Measurements from ENCODE around the gene DCC.

DCC gene

GRCh38 chr18:53385889-53386288, 1045.9 kb downstream of the DCC start:
- Mint-ChIP-seq H3K4me1 (no peaks in the 10 kb centered on the region), H3K9me3 (no peaks in the 10 kb centered on the region), H3K27ac (no peak overlapping the region), H3K36me3 (no peaks in the 10 kb centered on the region), H3K4me3 (no peak overlapping the region), H3K27me3 (no peaks in the 10 kb centered on the region)
- no peak for ATAC-seq (replicated peaks)
- no peak for DNase-seq

DNA sequence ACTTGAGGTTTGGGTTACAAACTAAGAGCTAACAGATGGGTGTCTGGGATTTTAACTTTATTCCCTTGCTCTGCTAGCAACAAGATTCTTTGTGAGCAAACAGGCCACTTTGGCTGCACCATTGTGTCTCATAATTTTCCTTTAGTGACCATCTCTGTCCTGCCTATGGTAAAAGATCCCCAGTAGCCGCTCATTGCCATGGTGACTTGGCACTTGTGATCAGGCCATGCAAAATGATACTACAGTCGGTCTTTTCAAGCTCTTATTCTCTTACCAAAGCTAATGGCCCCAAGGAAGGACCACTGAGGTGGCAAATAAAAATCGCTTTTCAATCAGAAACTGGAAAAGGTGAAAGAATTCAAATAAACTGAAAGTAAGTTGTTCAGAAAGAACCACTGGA, 1047.6 kb downstream of the DCC start:
- Mint-ChIP-seq H3K4me1 (no peaks in the 10 kb centered on the region), H3K4me3 (no peak overlapping the region), H3K27me3 (no peaks in the 10 kb centered on the region), H3K9me3 (no peaks in the 10 kb centered on the region), H3K27ac (no peak overlapping the region), H3K36me3 (no peaks in the 10 kb centered on the region)
- no peak for ATAC-seq (replicated peaks)
- DNase-seq = no peak

DNA sequence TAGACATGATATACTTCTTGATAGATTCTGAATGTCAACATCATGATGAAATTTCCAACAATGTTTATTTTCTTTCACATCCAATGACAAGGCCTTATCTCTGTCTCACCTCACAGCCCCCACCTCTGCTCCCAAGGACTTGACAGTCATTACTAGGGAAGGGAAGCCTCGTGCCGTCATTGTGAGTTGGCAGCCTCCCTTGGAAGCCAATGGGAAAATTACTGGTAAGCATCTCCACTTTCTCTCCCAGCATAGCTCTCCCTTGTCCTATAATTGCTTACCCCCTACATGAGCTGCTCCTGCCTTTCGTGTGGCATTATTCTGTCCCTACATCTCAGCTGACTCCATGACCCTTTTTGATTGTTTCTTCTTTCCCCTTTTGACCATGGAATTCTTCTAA, 1062.7 kb downstream of the DCC start:
- Mint-ChIP-seq H3K27me3 (no peaks in the 10 kb centered on the region), H3K4me3 (no peak overlapping the region), H3K36me3 (no peaks in the 10 kb centered on the region), H3K27ac (no peak overlapping the region), H3K9me3 (no peaks in the 10 kb centered on the region), H3K4me1 (no peaks in the 10 kb centered on the region)
- DNase-seq (no peak), ATAC-seq (replicated peaks) (no peak)

DNA sequence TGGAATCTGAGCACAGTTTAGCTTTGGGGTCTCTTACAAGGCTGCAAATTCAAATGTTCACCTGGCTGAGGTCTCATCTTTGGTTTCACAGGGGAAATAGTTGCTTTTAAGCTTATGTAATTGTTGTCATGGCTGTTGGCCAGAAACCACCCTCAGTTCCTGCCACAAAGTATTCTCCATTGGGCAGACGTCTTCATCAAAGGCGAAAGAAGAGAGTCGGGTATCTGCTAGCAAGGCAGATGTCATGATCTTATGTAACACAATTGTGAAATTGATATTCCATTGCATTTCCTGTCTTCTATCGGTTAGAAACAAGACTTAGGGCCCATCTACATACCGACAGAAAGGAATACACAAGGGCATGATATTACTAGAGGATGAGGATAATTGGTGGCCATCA, 1068.3 kb downstream of the DCC start:
- ATAC-seq (replicated peaks) = no peak
- Mint-ChIP-seq H3K4me1 (no peaks in the 10 kb centered on the region), H3K27me3 (no peaks in the 10 kb centered on the region), H3K27ac (no peak overlapping the region), H3K4me3 (no peak overlapping the region), H3K36me3 (no peaks in the 10 kb centered on the region), H3K9me3 (no peaks in the 10 kb centered on the region)
- DNase-seq = no peak

DNA sequence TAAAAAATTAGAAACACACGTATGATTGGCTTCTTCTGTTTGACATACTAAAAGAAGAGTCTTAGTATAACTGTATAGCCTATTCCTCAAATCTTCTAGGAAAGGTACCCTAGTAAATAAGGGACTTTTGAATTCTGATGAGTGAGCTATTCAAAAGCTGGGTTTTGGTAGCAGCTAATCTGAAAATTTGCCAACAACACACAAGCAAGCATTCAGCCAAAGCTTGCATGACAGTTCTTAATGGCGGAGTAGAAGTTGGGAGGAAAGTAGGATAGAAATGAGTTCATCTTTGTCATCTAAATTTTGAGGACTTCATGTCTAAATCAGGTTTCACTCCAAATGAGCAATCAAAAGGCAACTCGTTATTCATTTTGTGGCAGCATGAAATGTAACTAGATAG, 1071.5 kb downstream of the DCC start:
- Mint-ChIP-seq H3K9me3 (peaks cover 0 to 3% of the 10 kb centered on the region in 2 donors), H3K4me3 (no peak overlapping the region), H3K36me3 (no peaks in the 10 kb centered on the region), H3K27me3 (no peaks in the 10 kb centered on the region), H3K4me1 (no peaks in the 10 kb centered on the region), H3K27ac (no peak overlapping the region)
- DNase-seq (no peak), ATAC-seq (replicated peaks) (no peak)

- Mint-ChIP-seq H3K36me3 (no peaks in the 10 kb centered on the region), H3K4me3 (no peak overlapping the region), H3K4me1 (no peaks in the 10 kb centered on the region), H3K27me3 (no peaks in the 10 kb centered on the region), H3K27ac (no peak overlapping the region), H3K9me3 (peaks cover 0 to 3% of the 10 kb centered on the region in 2 donors)
- ATAC-seq (replicated peaks) (no peak), DNase-seq (no peak)
Observed at GRCh38 chr18:53417003-53417402, 1077.0 kb downstream of the DCC start.

- Mint-ChIP-seq H3K4me3 (no peak overlapping the region), H3K27me3 (no peaks in the 10 kb centered on the region), H3K36me3 (no peaks in the 10 kb centered on the region), H3K27ac (no peak overlapping the region), H3K4me1 (no peaks in the 10 kb centered on the region), H3K9me3 (no peaks in the 10 kb centered on the region)
- no peak for DNase-seq
- no peak for ATAC-seq (replicated peaks)
Observed at GRCh38 chr18:53421869-53422268, 1081.9 kb downstream of the DCC start.

GRCh38 chr18:53422896-53423295, 1082.9 kb downstream of the DCC start:
- no peak overlapping the region for H3K4me3 Mint-ChIP-seq
- no peak overlapping the region for H3K27ac Mint-ChIP-seq
- DNase-seq = no peak
- H3K9me3 Mint-ChIP-seq = no peaks in the 10 kb centered on the region
- ATAC-seq (replicated peaks) = no peak
- no peaks in the 10 kb centered on the region for H3K36me3 Mint-ChIP-seq
- no peaks in the 10 kb centered on the region for H3K4me1 Mint-ChIP-seq
- no peaks in the 10 kb centered on the region for H3K27me3 Mint-ChIP-seq

- Mint-ChIP-seq H3K27me3 (no peaks in the 10 kb centered on the region), H3K36me3 (no peaks in the 10 kb centered on the region), H3K9me3 (no peaks in the 10 kb centered on the region), H3K4me3 (no peak overlapping the region), H3K27ac (no peak overlapping the region), H3K4me1 (no peaks in the 10 kb centered on the region)
- ATAC-seq (replicated peaks) = no peak
- DNase-seq = no peak
Observed at GRCh38 chr18:53426666-53427184, 1086.7 kb downstream of the DCC start.

DNA sequence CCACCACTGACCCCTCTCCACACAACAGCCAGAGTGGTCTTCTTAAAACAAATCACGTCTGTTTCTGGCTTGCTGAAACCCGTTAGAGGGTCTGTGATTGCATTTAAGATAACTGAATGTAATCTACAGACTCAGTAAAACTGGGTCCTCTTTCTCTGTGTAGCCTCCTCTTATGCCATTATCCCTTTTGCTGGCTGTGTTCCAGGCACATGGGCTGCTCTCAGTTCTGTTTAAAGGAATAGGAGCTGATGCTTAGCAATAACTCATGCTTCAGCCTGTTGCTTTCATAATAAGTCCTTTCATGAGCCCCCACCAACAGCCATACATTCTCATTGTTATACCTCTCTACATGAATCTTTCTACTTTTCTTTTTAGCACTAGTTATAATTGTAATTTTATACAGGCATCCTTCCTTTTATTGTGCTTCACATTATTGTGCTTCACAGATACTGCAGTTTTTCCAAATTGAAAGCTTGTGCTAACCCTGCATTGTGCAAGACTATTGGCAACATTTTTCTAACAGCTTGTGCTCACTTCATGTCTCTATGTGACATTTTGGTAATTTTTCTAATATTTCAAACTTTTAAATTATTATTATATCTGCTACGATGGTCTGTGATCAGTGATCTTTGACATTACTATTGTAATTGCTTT, 1101.9 kb downstream of the DCC start:
- Mint-ChIP-seq H3K27me3 (no peaks in the 10 kb centered on the region), H3K9me3 (peaks cover 0 to 2% of the 10 kb centered on the region in 2 donors), H3K27ac (no peak overlapping the region), H3K36me3 (no peaks in the 10 kb centered on the region), H3K4me3 (no peak overlapping the region), H3K4me1 (no peaks in the 10 kb centered on the region)
- no peak for ATAC-seq (replicated peaks)
- no peak for DNase-seq

DNA sequence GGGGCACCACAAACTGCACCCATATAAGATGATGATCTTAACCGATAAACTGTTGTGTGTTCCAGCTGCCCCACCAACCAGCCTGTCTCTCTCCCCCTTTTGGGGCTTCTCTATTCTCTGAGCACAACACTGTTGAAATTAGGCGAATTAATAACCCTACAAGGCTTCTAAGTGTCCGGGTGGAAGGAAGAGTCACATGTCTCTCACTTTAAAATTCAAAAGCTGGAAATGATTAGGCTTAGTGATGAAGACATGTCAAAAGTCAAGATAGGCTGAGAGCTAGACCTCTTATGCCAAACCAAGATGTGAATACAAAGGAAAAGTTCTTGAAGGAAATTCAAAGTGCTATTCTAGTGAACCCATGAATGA, 1102.4 kb downstream of the DCC start:
- Mint-ChIP-seq H3K9me3 (peaks cover 0 to 2% of the 10 kb centered on the region in 2 donors), H3K27me3 (no peaks in the 10 kb centered on the region)

GRCh38 chr18:53443336-53443735, 1103.3 kb downstream of the DCC start:
- Mint-ChIP-seq H3K27me3 (no peaks in the 10 kb centered on the region), H3K9me3 (peaks cover 0 to 2% of the 10 kb centered on the region in 2 donors)

More for the DNA sequence above, 1102.4 kb downstream of the DCC start:
- Mint-ChIP-seq H3K4me1 (no peaks in the 10 kb centered on the region), H3K36me3 (no peaks in the 10 kb centered on the region), H3K27ac (no peak overlapping the region), H3K4me3 (no peak overlapping the region)
- no peak for ATAC-seq (replicated peaks)
- DNase-seq = no peak

GRCh38 chr18:53443831-53444230, 1103.8 kb downstream of the DCC start:
- Mint-ChIP-seq H3K27ac (no peak overlapping the region), H3K36me3 (no peaks in the 10 kb centered on the region), H3K4me1 (no peaks in the 10 kb centered on the region), H3K27me3 (no peaks in the 10 kb centered on the region), H3K4me3 (no peak overlapping the region), H3K9me3 (peaks cover 0 to 2% of the 10 kb centered on the region in 2 donors)
- DNase-seq (no peak), ATAC-seq (replicated peaks) (no peak)

More at GRCh38 chr18:53443336-53443735, 1103.3 kb downstream of the DCC start:
- Mint-ChIP-seq H3K36me3 (no peaks in the 10 kb centered on the region), H3K27ac (no peak overlapping the region), H3K4me1 (no peaks in the 10 kb centered on the region), H3K4me3 (no peak overlapping the region)
- ATAC-seq (replicated peaks) (no peak), DNase-seq (no peak)

- H3K4me1 Mint-ChIP-seq = no peaks in the 10 kb centered on the region
- H3K36me3 Mint-ChIP-seq = no peaks in the 10 kb centered on the region
- DNase-seq (no peak), ATAC-seq (replicated peaks) (no peak)
- H3K9me3 Mint-ChIP-seq = peaks cover 0 to 2% of the 10 kb centered on the region in 2 donors
- no peak overlapping the region for H3K27ac Mint-ChIP-seq
- H3K27me3 Mint-ChIP-seq = no peaks in the 10 kb centered on the region
- H3K4me3 Mint-ChIP-seq = no peak overlapping the region
Observed at GRCh38 chr18:53451902-53452301, 1111.9 kb downstream of the DCC start.

- Mint-ChIP-seq H3K36me3 (no peaks in the 10 kb centered on the region), H3K4me3 (no peak overlapping the region), H3K27ac (no peak overlapping the region), H3K27me3 (no peaks in the 10 kb centered on the region), H3K9me3 (no peaks in the 10 kb centered on the region), H3K4me1 (no peaks in the 10 kb centered on the region)
- DNase-seq (no peak), ATAC-seq (replicated peaks) (no peak)
Observed at GRCh38 chr18:53457068-53457467, 1117.1 kb downstream of the DCC start.

DNA sequence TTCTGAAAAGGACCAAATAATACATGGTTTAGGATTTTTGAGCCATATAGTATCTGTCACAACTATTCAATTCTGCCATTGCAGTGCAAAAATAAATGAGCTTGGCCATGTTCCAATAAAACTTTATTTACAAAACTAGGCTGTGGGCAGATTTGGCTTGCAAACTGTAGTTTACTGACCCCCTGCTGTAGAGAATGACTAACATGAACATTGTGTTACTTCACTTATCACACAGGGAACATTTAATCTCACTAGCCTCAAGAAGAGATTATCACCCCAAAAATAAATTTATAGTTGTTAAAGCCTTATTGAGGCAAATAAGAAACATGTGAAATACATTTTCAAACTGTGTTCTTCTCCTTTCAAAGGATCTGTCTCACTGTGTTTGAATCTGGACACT, 1118.3 kb downstream of the DCC start:
- Mint-ChIP-seq H3K27me3 (no peaks in the 10 kb centered on the region), H3K4me1 (no peaks in the 10 kb centered on the region), H3K36me3 (no peaks in the 10 kb centered on the region), H3K4me3 (no peak overlapping the region), H3K9me3 (no peaks in the 10 kb centered on the region), H3K27ac (no peak overlapping the region)
- DNase-seq (no peak), ATAC-seq (replicated peaks) (no peak)

Data from stimulated activated naive B cell treated with anti-CD40 and anti-IgM and Interleukin-4, amounts not matched to agents 10 μg/mL and 1 μg/mL and 100 μg/mL, for 72 hours (primary cell).